ENCODE results near the gene ARMC9. TPM values are rescaled to one million over a fixed set of nuclear protein-coding genes. Genes with fewer than 3 reads are reported as not detected.
A peak's percentile ranks its signal among the peaks of the same experiment; 100 is the strongest.
"Not testable (repeated sequence)": the region's sequence is repeated elsewhere in the genome, so short reads cannot be mapped to it uniquely, and the experiment has no call there.

ARMC9 gene
- 9.7 and 19.9 TPM in 2 replicates for total RNA-seq

GRCh38 chr2:231198291-231199173 lies at the start of gene ARMC9:
Gene ARMC9, plus strand, starts transcription at chr2:231198631. Its CDS starts 7,608 bp downstream, at chr2:231206239.
- peak; percentile 68 for DNase-seq

- DNase-seq: no peak
These were observed 45.5 kb upstream of the ARMC9 start for GRCh38 chr2:231152800-231153557.

- no peak for DNase-seq
These were observed 39.1 kb upstream of the ARMC9 start for GRCh38 chr2:231159306-231159705.

GRCh38 chr2:231160701-231161100 lies 37.7 kb upstream of the ARMC9 start:
- DNase-seq: no peak

GRCh38 chr2:231161252-231161839 lies 37.1 kb upstream of the ARMC9 start:
- DNase-seq: peak; percentile 26

- peak; percentile 85 for DNase-seq
These were observed 36.5 kb upstream of the ARMC9 start for GRCh38 chr2:231161877-231162329.

GRCh38 chr2:231163011-231163410 lies 35.4 kb upstream of the ARMC9 start:
- no peak for DNase-seq

GRCh38 chr2:231163414-231164095 lies 34.9 kb upstream of the ARMC9 start:
- no peak for DNase-seq

- DNase-seq: peak; percentile 68
These were observed 30.5 kb upstream of the ARMC9 start for GRCh38 chr2:231167745-231168459.

GRCh38 chr2:231168460-231169139 lies 29.8 kb upstream of the ARMC9 start:
- DNase-seq: peak; percentile 68

- DNase-seq: no peak
These were observed 28.9 kb upstream of the ARMC9 start for GRCh38 chr2:231169488-231169887.

GRCh38 chr2:231170055-231170454 lies 28.4 kb upstream of the ARMC9 start:
- DNase-seq: no peak

- no peak for DNase-seq
These were observed 26.4 kb upstream of the ARMC9 start for GRCh38 chr2:231172025-231172424.

- DNase-seq: peak; percentile 56
These were observed 24.2 kb upstream of the ARMC9 start for GRCh38 chr2:231174211-231174651.

GRCh38 chr2:231176066-231176465 lies 22.4 kb upstream of the ARMC9 start:
- no peak for DNase-seq

GRCh38 chr2:231177156-231178025 lies 21.0 kb upstream of the ARMC9 start:
- DNase-seq: no peak

- DNase-seq: not testable (repeated sequence)
These were observed 19.6 kb upstream of the ARMC9 start for GRCh38 chr2:231178805-231179204.

GRCh38 chr2:231181860-231182512 lies 16.4 kb upstream of the ARMC9 start:
- peak; percentile 91 for DNase-seq

GRCh38 chr2:231182513-231182899 lies 15.9 kb upstream of the ARMC9 start:
- DNase-seq: no peak

- DNase-seq: no peak
These were observed 14.6 kb upstream of the ARMC9 start for GRCh38 chr2:231183851-231184250.
